Trophoblast cell (in vitro differentiated cells and primary cell): ENCODE results near the gene SORCS3.

ENCODE experiments used
- DNase-seq, 2 donors: peaks; one replicate each; pipeline ENCODE4 v3.0.0-alpha.2; 2016
- H2AFZ ChIP-seq: 2 replicates; pipeline ENCODE4 v1.6.1; 2013; ENCODE audit warnings: low read length, moderate library complexity, mild to moderate bottlenecking; ENCODE audit not compliant: insufficient read depth, poor library complexity
- H2AK5ac ChIP-seq: 2 replicates; pipeline ENCODE4 v1.6.1; 2013; ENCODE audit warnings: mild to moderate bottlenecking, low read length
- H2BK120ac ChIP-seq: 2 replicates; pipeline ENCODE4 v1.6.1; 2013; ENCODE audit warnings: low read length, mild to moderate bottlenecking, moderate library complexity; ENCODE audit not compliant: insufficient read depth, poor library complexity
- H2BK12ac ChIP-seq: 2 replicates; pipeline ENCODE4 v1.6.1; 2013; ENCODE audit warnings: mild to moderate bottlenecking, low read length, moderate library complexity
- H2BK5ac ChIP-seq: 2 replicates; pipeline ENCODE4 v1.6.1; 2013; ENCODE audit warnings: low read length, low read depth, moderate library complexity, mild to moderate bottlenecking; ENCODE audit not compliant: poor library complexity
- H3K14ac ChIP-seq: 2 replicates; pipeline ENCODE4 v1.6.1; 2013; ENCODE audit warnings: mild to moderate bottlenecking, low read length
- H3K18ac ChIP-seq: 2 replicates; pipeline ENCODE4 v1.6.1; 2013; ENCODE audit warnings: mild to moderate bottlenecking, low read length
- H3K23ac ChIP-seq: 2 replicates; pipeline ENCODE4 v1.6.1; 2013; ENCODE audit warnings: low read length
- H3K27ac ChIP-seq: 2 replicates; pipeline ENCODE4 v1.5.1; 2013; ENCODE audit warnings: low read depth, mild to moderate bottlenecking, inconsistent platforms, low read length, moderate library complexity
- H3K27me3 ChIP-seq: 2 replicates; pipeline ENCODE4 v1.6.1; 2013; ENCODE audit warnings: inconsistent platforms, mild to moderate bottlenecking, low read length, moderate library complexity; ENCODE audit not compliant: insufficient read depth
- H3K36me3 ChIP-seq, 2 experiments: 1 replicate in 1 of 2; 2 replicates in 1 of 2; pipeline ENCODE4 v1.6.1; 2013; ENCODE audit warnings: low read length in 2 of 2, mild to moderate bottlenecking in 2 of 2, moderate library complexity in 1 of 2; ENCODE audit not compliant: insufficient read depth in 2 of 2, control insufficient read depth in 1 of 2
- H3K4ac ChIP-seq: 2 replicates; pipeline ENCODE4 v1.6.1; 2013; ENCODE audit warnings: low read depth, mild to moderate bottlenecking, low read length, moderate library complexity
- H3K4me1 ChIP-seq, 2 experiments: 1 replicate in 1 of 2; 2 replicates in 1 of 2; pipeline ENCODE4 v1.6.1; 2013; ENCODE audit warnings: low read length in 2 of 2, mild to moderate bottlenecking in 2 of 2, moderate library complexity in 1 of 2; ENCODE audit not compliant: insufficient read depth in 2 of 2, control insufficient read depth in 1 of 2
- H3K4me2 ChIP-seq: 2 replicates; pipeline ENCODE4 v1.6.1; 2013; ENCODE audit warnings: inconsistent platforms, mild to moderate bottlenecking, low read length, moderate library complexity
- H3K4me3 ChIP-seq: 2 replicates; pipeline ENCODE4 v1.5.1; 2013; ENCODE audit warnings: mild to moderate bottlenecking, low read depth, low read length, inconsistent platforms
- H3K79me1 ChIP-seq: one replicate; pipeline ENCODE4 v1.6.1; 2013; ENCODE audit warnings: low read length
- H3K79me2 ChIP-seq: 2 replicates; pipeline ENCODE4 v1.6.1; 2013; ENCODE audit warnings: low read length, mild to moderate bottlenecking; ENCODE audit not compliant: control insufficient read depth, insufficient read depth, poor library complexity
- H3K9ac ChIP-seq: 2 replicates; pipeline ENCODE4 v1.6.1; 2013; ENCODE audit warnings: mild to moderate bottlenecking, low read length
- H3K9me3 ChIP-seq: 2 replicates; pipeline ENCODE4 v1.6.1; 2013; ENCODE audit warnings: low read depth, mild to moderate bottlenecking, control low read depth, inconsistent platforms, low read length; ENCODE audit not compliant: insufficient read depth
- H4K12ac ChIP-seq: 2 replicates; pipeline ENCODE4 v1.6.1; 2013; ENCODE audit warnings: low read depth, mild to moderate bottlenecking, low read length, moderate library complexity
- H4K8ac ChIP-seq: 2 replicates; pipeline ENCODE4 v1.6.1; 2013; ENCODE audit warnings: low read depth, mild to moderate bottlenecking, low read length, moderate library complexity
- H4K91ac ChIP-seq: one replicate; pipeline ENCODE4 v1.6.1; 2013; ENCODE audit warnings: low read depth, mild to moderate bottlenecking, low read length, moderate library complexity
- WGBS: extraction: QIAGEN DNeasy Blood & Tissue Kit; methylation state at CpG from one replicate; pipeline ENCODE4 v1.1.7; 2013; ENCODE audit warnings: missing lambda C conversion rate; ENCODE audit not compliant: insufficient read length, insufficient coverage; ENCODE audit errors: extremely low coverage; 5-methylcytosine and 5-hydroxymethylcytosine counted together

SORCS3 gene

GRCh38 chr10:105278439-105278838 lies 637.3 kb downstream of the SORCS3 start:
- Histone ChIP-seq H3K4me2 (no peak overlapping the region), H3K9me3 (no peaks in the 10 kb centered on the region), H3K79me1 (no peaks in the 10 kb centered on the region), H3K4ac (no peak overlapping the region), H3K14ac (no peak overlapping the region), H2AFZ (no peak overlapping the region), H4K91ac (no peak overlapping the region), H3K79me2 (no peaks in the 10 kb centered on the region), H3K36me3 (no peaks in the 10 kb centered on the region), H2AK5ac (no peak overlapping the region), H3K27me3 (no peaks in the 10 kb centered on the region), H2BK12ac (no peak overlapping the region), H2BK5ac (no peak overlapping the region), H2BK120ac (no peak overlapping the region), H4K12ac (no peak overlapping the region), H3K4me1 (no peaks in the 10 kb centered on the region), H3K23ac (no peak overlapping the region), H3K18ac (no peak overlapping the region), H3K9ac (no peak overlapping the region), H3K4me3 (no peak overlapping the region), H3K27ac (no peak overlapping the region), H4K8ac (no peak overlapping the region)
- no peak for DNase-seq
- WGBS = no CpG with 5 or more reads among the region's 7 CpGs

DNA sequence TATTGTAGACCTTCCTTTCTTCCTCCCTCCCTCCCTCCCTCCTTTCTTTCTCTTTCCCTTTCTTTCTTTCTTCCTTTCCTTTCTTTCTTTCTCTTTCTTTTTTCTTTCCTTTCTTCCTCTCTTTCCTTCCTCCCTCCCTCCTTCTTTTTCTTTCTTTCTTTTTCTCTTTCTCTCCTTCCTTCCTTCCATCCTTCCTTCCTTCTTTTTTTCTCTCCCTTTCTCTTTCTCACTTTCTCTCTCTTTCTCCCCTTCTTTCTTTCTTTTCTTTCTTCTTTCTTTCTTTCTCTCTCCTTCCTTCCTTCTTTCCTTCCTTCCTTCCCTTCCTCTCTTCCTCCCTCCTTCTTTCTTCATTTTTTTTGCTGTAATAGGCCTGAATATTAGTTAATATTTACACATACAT lies 638.0 kb downstream of the SORCS3 start:
- Histone ChIP-seq H3K9me3 (no peaks in the 10 kb centered on the region), H3K4ac (no peak overlapping the region), H3K18ac (no peak overlapping the region), H4K8ac (no peak overlapping the region), H3K9ac (no peak overlapping the region), H3K79me1 (no peaks in the 10 kb centered on the region), H2BK12ac (no peak overlapping the region), H3K4me3 (no peak overlapping the region), H3K4me2 (no peak overlapping the region), H3K14ac (no peak overlapping the region), H2BK5ac (no peak overlapping the region), H2AK5ac (no peak overlapping the region), H4K91ac (no peak overlapping the region), H3K79me2 (no peaks in the 10 kb centered on the region), H3K27ac (no peak overlapping the region), H4K12ac (no peak overlapping the region), H2AFZ (no peak overlapping the region), H3K27me3 (no peaks in the 10 kb centered on the region), H2BK120ac (no peak overlapping the region), H3K23ac (no peak overlapping the region), H3K4me1 (no peaks in the 10 kb centered on the region), H3K36me3 (no peaks in the 10 kb centered on the region)
- DNase-seq = no peak

GRCh38 chr10:105280895-105281294 lies 639.8 kb downstream of the SORCS3 start:
- Histone ChIP-seq H2BK12ac (no peak overlapping the region), H3K27me3 (no peaks in the 10 kb centered on the region), H3K4me2 (no peak overlapping the region), H3K14ac (no peak overlapping the region), H3K18ac (no peak overlapping the region), H3K4ac (no peak overlapping the region), H2BK120ac (no peak overlapping the region), H3K9ac (no peak overlapping the region), H2AK5ac (no peak overlapping the region), H4K8ac (no peak overlapping the region), H2BK5ac (no peak overlapping the region), H4K91ac (no peak overlapping the region), H4K12ac (no peak overlapping the region), H3K9me3 (no peaks in the 10 kb centered on the region), H3K79me2 (no peaks in the 10 kb centered on the region), H3K27ac (no peak overlapping the region), H3K4me3 (no peak overlapping the region), H3K23ac (no peak overlapping the region), H2AFZ (no peak overlapping the region), H3K4me1 (no peaks in the 10 kb centered on the region), H3K36me3 (no peaks in the 10 kb centered on the region), H3K79me1 (no peaks in the 10 kb centered on the region)
- no peak for DNase-seq
- no CpG with 5 or more reads among the region's 1 CpG for WGBS

DNA sequence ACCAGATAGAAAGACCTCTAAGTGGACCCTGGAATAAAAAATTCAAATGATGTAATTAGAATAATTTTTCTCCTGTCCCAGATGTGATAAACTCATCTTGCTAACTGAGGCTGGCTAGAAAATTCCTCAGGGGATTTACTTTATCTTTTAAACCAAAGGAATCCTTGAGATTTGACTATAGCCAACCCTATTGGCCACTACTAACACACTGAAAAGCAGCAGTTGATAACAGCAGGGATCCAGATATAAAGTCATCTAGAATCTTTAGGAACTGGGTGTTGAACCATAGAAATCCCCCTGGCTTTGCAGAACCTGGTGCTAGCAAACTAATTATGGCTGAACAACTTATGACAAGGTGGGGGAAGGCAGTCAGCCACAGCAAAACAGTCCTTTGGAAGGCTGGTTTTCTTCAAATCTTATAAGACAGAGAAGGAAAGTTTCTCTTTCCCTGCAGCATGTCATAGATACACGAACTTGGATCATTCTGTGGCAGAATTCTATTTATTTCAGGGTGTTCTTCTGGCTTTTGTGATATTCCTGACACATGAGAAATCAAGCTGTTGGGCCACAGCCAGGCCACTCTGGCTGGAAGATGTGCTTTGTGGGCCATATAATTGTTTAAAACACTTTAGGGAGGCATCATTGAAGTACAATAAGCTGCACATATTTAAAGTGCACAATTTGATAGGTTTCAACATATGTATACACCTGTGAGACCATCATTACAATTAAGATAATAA lies 643.6 kb downstream of the SORCS3 start:
- no peak overlapping the region for H2BK5ac ChIP-seq
- H3K79me2 ChIP-seq = no peaks in the 10 kb centered on the region
- no peaks in the 10 kb centered on the region for H3K4me1 ChIP-seq
- H4K91ac ChIP-seq = no peak overlapping the region
- no peak overlapping the region for H4K12ac ChIP-seq
- no peak overlapping the region for H3K14ac ChIP-seq
- H3K79me1 ChIP-seq = no peaks in the 10 kb centered on the region
- H3K36me3 ChIP-seq = no peaks in the 10 kb centered on the region
- WGBS = no CpG with 5 or more reads among the region's 1 CpG
- no peak overlapping the region for H2BK12ac ChIP-seq
- no peak overlapping the region for H3K9ac ChIP-seq
- H3K27me3 ChIP-seq = no peaks in the 10 kb centered on the region
- H3K4ac ChIP-seq = no peak overlapping the region
- no peak overlapping the region for H3K23ac ChIP-seq
- H2BK120ac ChIP-seq = no peak overlapping the region
- H2AFZ ChIP-seq = no peak overlapping the region
- DNase-seq = no peak
- no peak overlapping the region for H3K27ac ChIP-seq
- H2AK5ac ChIP-seq = no peak overlapping the region
- H4K8ac ChIP-seq = no peak overlapping the region
- H3K9me3 ChIP-seq = no peaks in the 10 kb centered on the region
- no peak overlapping the region for H3K18ac ChIP-seq
- H3K4me3 ChIP-seq = no peak overlapping the region
- no peak overlapping the region for H3K4me2 ChIP-seq
